ENCODE results near the gene KIF3A. TPM values are rescaled to one million over a fixed set of nuclear protein-coding genes. Genes with fewer than 3 reads are reported as not detected.

KIF3A gene
- total and polyA plus RNA-seq, 2 of the 8 experiments (the other 6 are each of a cell fraction or from before 2014, with no cell fraction given): 3.1 to 13.1 TPM

DNA sequence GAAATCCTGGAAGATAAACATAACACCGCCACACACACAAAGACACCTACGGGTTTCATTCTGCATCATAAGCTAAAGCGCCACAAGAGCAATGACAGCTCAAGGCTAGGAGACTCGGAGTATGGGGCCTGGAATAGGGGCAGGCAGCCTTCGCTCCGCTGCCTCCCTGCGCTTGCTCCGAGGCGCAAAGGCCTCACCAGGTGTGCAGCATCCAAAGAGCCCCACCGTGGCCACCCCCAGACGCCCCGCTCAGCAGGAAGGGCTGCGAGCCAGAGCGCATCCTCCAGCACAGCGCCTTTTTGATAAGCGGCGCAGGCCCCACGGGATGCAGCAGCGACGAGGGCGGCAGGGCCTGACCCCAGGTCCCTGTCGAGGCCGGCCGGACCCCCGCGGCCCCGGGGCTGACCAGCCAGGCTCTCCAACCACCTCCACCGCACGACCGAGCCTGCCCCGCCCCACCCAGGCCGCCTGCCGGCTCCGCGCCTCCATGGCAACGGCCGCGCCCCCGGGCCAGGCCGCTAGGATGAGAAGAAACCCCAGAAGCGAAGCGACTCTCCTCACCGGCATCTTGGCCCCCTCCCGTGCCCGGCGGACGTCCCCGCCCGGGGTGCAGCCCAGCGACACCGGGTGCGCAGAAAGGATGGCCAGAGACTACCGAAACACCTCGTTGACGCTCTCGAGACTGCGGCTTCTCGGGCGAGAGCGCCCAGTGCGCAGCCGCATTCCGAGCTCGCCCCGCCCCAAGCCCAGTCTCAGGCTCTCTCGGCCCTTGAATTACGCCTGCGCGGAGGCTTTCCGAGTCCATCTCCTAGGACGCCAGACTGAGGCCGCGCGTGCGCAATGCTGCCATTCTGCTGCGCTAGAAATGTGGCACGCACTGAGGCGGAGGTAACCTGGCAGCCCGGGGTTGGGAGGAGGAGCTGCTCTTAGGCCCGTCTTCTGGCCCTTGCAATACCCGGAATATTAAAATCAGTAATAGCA lies at the start of gene KIF3A (continued):
- TF ChIP-seq, protein P1, sequence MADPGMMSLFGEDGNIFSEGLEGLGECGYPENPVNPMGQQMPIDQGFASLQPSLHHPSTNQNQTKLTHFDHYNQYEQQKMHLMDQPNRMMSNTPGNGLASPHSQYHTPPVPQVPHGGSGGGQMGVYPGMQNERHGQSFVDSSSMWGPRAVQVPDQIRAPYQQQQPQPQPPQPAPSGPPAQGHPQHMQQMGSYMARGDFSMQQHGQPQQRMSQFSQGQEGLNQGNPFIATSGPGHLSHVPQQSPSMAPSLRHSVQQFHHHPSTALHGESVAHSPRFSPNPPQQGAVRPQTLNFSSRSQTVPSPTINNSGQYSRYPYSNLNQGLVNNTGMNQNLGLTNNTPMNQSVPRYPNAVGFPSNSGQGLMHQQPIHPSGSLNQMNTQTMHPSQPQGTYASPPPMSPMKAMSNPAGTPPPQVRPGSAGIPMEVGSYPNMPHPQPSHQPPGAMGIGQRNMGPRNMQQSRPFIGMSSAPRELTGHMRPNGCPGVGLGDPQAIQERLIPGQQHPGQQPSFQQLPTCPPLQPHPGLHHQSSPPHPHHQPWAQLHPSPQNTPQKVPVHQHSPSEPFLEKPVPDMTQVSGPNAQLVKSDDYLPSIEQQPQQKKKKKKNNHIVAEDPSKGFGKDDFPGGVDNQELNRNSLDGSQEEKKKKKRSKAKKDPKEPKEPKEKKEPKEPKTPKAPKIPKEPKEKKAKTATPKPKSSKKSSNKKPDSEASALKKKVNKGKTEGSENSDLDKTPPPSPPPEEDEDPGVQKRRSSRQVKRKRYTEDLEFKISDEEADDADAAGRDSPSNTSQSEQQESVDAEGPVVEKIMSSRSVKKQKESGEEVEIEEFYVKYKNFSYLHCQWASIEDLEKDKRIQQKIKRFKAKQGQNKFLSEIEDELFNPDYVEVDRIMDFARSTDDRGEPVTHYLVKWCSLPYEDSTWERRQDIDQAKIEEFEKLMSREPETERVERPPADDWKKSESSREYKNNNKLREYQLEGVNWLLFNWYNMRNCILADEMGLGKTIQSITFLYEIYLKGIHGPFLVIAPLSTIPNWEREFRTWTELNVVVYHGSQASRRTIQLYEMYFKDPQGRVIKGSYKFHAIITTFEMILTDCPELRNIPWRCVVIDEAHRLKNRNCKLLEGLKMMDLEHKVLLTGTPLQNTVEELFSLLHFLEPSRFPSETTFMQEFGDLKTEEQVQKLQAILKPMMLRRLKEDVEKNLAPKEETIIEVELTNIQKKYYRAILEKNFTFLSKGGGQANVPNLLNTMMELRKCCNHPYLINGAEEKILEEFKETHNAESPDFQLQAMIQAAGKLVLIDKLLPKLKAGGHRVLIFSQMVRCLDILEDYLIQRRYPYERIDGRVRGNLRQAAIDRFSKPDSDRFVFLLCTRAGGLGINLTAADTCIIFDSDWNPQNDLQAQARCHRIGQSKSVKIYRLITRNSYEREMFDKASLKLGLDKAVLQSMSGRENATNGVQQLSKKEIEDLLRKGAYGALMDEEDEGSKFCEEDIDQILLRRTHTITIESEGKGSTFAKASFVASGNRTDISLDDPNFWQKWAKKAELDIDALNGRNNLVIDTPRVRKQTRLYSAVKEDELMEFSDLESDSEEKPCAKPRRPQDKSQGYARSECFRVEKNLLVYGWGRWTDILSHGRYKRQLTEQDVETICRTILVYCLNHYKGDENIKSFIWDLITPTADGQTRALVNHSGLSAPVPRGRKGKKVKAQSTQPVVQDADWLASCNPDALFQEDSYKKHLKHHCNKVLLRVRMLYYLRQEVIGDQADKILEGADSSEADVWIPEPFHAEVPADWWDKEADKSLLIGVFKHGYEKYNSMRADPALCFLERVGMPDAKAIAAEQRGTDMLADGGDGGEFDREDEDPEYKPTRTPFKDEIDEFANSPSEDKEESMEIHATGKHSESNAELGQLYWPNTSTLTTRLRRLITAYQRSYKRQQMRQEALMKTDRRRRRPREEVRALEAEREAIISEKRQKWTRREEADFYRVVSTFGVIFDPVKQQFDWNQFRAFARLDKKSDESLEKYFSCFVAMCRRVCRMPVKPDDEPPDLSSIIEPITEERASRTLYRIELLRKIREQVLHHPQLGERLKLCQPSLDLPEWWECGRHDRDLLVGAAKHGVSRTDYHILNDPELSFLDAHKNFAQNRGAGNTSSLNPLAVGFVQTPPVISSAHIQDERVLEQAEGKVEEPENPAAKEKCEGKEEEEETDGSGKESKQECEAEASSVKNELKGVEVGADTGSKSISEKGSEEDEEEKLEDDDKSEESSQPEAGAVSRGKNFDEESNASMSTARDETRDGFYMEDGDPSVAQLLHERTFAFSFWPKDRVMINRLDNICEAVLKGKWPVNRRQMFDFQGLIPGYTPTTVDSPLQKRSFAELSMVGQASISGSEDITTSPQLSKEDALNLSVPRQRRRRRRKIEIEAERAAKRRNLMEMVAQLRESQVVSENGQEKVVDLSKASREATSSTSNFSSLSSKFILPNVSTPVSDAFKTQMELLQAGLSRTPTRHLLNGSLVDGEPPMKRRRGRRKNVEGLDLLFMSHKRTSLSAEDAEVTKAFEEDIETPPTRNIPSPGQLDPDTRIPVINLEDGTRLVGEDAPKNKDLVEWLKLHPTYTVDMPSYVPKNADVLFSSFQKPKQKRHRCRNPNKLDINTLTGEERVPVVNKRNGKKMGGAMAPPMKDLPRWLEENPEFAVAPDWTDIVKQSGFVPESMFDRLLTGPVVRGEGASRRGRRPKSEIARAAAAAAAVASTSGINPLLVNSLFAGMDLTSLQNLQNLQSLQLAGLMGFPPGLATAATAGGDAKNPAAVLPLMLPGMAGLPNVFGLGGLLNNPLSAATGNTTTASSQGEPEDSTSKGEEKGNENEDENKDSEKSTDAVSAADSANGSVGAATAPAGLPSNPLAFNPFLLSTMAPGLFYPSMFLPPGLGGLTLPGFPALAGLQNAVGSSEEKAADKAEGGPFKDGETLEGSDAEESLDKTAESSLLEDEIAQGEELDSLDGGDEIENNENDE (IDR thresholded peaks at IDR 0.05; ENCODE audit: insufficient replicate concordance, low read length): no peak
- TF ChIP-seq TBP (IDR thresholded peaks at IDR 0.05; ENCODE audit: low read depth, low read length): peak; percentile 38; the same call in 1 of the 2 replicates
- TF ChIP-seq BACH1 (IDR thresholded peaks at IDR 0.05; ENCODE audit: low read length): no peak
- no peak for TF ChIP-seq SUZ12 (IDR thresholded peaks at IDR 0.05; ENCODE audit: low read length)
- TF ChIP-seq, protein P2, sequence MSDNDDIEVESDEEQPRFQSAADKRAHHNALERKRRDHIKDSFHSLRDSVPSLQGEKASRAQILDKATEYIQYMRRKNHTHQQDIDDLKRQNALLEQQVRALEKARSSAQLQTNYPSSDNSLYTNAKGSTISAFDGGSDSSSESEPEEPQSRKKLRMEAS (IDR thresholded peaks at IDR 0.05): no peak; the same call in 1 of the 2 replicates
- no peak for TF ChIP-seq GTF2F1 (IDR thresholded peaks at IDR 0.05; ENCODE audit: borderline replicate concordance, low read depth, low read length)
- TF ChIP-seq TEAD4 (IDR thresholded peaks at IDR 0.05; ENCODE audit: low read depth, low read length): no peak
- peak; percentile 52; the same call in 1 of the 2 replicates for TF ChIP-seq TAF1 (IDR thresholded peaks at IDR 0.05; ENCODE audit: low read depth, low read length)
